ENCODE measurements around the gene BHLHE23.

Gene BHLHE23

DNA sequence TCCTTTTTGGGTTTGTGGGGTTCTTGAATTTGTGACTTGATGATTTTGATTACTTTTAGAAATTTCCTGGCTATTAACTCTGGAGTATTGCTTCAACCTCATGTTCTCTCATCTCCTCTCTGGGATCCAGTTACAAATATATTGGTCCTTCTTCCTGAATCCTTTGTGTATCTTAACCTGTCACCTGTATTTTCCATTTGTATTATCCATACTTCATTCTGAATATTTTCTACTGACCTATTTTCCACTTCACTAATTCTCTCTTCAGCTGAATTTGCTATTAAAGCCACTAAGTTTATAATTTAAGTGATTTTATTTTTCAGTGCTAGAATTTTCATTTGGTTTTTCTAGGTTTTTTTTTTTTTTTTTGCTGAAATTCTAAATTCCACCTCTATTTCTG, 6.4 kb upstream of the BHLHE23 start:
- Histone ChIP-seq H3K27ac (ENCODE audit: insufficient read depth in 1 of 2, low read depth in 1 of 2, low read length in 2 of 2, poor library complexity in 1 of 2, severe bottlenecking in 2 of 2) (no peak overlapping the region), H3K9me3 (ENCODE audit: control extremely low read depth in 1 of 5, control insufficient read depth in 4 of 5, insufficient read depth in 2 of 5, low read depth in 1 of 5, low read length in 4 of 5) (peaks cover 11 to 22% (median 17%) of the 10 kb centered on the region in 5 experiments)

DNA sequence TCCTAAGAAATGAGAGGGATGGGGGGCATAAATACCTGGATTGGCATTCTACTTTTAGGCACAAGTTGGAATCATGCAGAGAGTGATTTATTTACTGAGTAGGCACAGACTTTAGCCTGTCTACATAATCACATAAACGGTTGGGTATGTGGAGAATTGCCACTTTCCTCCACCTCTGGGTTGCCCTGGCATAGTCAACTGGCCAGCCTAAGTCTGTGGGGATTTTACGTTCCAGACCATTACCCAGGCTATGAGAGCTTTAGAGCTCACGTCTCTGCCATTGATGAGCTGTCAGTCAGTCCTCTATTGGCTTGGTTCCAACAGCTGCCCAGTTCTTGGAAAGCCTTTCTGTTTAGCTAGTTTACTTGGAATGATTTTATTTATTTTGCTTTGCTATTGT, 5.0 kb upstream of the BHLHE23 start:
- ChIA-PET POLR2A (no interaction called here), CTCF (interaction anchor here (0.9 to 1.3 kb wide), 4 partner anchors 11 to 127 kb away, joined by 3 to 4 read pairs (median 3); no protein-coding TSS in a partner anchor)
- no peak overlapping the region for H3K27ac ChIP-seq (ENCODE audit: insufficient read depth in 1 of 2, low read depth in 1 of 2, low read length in 2 of 2, poor library complexity in 1 of 2, severe bottlenecking in 2 of 2)
- peaks cover 0 to 40% (median 29%) of the 10 kb centered on the region in 4 experiments for H3K4me1 ChIP-seq (ENCODE audit: control extremely low read depth in 1 of 4, control insufficient read depth in 4 of 4, insufficient read depth in 4 of 4, low read length in 3 of 4)
- no peak overlapping the region for H3K4me3 ChIP-seq (ENCODE audit: control insufficient read depth in 1 of 7, extremely low read depth in 1 of 7, insufficient read depth in 4 of 7, low read depth in 2 of 7, low read length in 6 of 7)
- 81% methylated on average over 3 of the region's 3 CpGs for WGBS (ENCODE audit: insufficient coverage)
- H3K36me3 ChIP-seq (ENCODE audit: control insufficient read depth in 4 of 4, insufficient read depth in 4 of 4, low read length in 3 of 4) = peaks cover 0 to 3% (median 0%) of the 10 kb centered on the region in 4 experiments
- peaks cover 11 to 22% (median 17%) of the 10 kb centered on the region in 5 experiments for H3K9me3 ChIP-seq (ENCODE audit: control extremely low read depth in 1 of 5, control insufficient read depth in 4 of 5, insufficient read depth in 2 of 5, low read depth in 1 of 5, low read length in 4 of 5)
- no peak for DNase-seq
- H3K27me3 ChIP-seq (replicated peaks in 2 of 5; ENCODE audit: control insufficient read depth in 4 of 5, insufficient read depth in 5 of 5, low read length in 4 of 5) = peaks cover 11 to 94% (median 46%) of the 10 kb centered on the region in 5 experiments

More for the DNA sequence above, 6.4 kb upstream of the BHLHE23 start:
- peaks cover 0 to 26% (median 22%) of the 10 kb centered on the region in 4 experiments for H3K4me1 ChIP-seq (ENCODE audit: control extremely low read depth in 1 of 4, control insufficient read depth in 4 of 4, insufficient read depth in 4 of 4, low read length in 3 of 4)
- no peak for DNase-seq
- H3K36me3 ChIP-seq (ENCODE audit: control insufficient read depth in 4 of 4, insufficient read depth in 4 of 4, low read length in 3 of 4) = peaks cover 0 to 3% (median 0%) of the 10 kb centered on the region in 4 experiments
- no peak overlapping the region for H3K4me3 ChIP-seq (ENCODE audit: control insufficient read depth in 1 of 7, extremely low read depth in 1 of 7, insufficient read depth in 4 of 7, low read depth in 2 of 7, low read length in 6 of 7)
- H3K27me3 ChIP-seq (replicated peaks in 2 of 5; ENCODE audit: control insufficient read depth in 4 of 5, insufficient read depth in 5 of 5, low read length in 4 of 5) = peaks cover 11 to 94% (median 39%) of the 10 kb centered on the region in 5 experiments
- POLR2A ChIA-PET = no interaction called here
- CTCF ChIA-PET = no interaction called here

DNA sequence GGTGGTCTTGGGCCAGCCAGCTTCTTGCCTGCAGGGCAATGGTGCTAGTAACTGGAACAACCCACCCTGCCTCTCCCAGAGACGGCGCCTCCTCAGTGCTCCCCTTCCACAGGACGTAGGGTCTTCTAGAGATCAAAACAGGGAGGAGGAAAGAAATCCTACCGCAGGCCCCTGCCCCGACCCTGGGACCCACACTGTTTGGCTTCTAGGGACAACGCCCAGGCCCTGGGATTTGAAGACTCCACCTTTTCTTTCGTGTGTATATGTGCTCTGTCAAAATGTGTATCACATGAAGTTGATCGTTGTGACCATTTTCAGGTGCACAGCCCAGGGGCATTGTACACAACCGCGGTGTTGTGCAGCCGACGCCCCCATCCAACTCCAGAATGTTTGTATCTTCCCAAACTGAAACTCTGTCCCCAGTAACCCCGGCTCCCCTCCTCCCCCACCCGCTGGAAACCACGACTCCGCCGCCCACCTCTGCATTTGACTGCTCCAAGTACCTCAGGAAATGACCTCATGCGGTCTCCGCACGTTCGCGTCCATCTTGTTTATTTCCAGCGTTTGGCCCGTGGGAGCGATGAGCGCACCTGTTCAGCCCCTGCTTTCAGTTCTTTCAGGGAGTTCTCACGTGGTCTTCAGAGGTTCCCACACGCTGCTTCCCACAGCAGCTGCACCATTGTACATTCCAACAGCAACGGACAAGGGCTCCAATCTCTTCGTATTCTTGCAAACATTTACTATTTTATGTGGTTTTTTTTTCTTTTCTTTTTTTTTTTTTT, 3.4 kb upstream of the BHLHE23 start:
- DNase-seq = peak in 2 of 3 donors; percentile 92 to 94
- ChIA-PET POLR2A (no interaction called here), CTCF (interaction anchor here (0.9 to 2.1 kb wide), 9 partner anchors 16 to 142 kb away, joined by 3 to 19 read pairs (median 4); no protein-coding TSS in a partner anchor)
- Histone ChIP-seq H3K36me3 (ENCODE audit: control insufficient read depth in 4 of 4, insufficient read depth in 4 of 4, low read length in 3 of 4) (peaks cover 0 to 3% (median 0%) of the 10 kb centered on the region in 4 experiments), H3K4me1 (ENCODE audit: control extremely low read depth in 1 of 4, control insufficient read depth in 4 of 4, insufficient read depth in 4 of 4, low read length in 3 of 4) (peaks cover 0 to 55% (median 36%) of the 10 kb centered on the region in 4 experiments), H3K4me3 (ENCODE audit: control insufficient read depth in 1 of 7, extremely low read depth in 1 of 7, insufficient read depth in 4 of 7, low read depth in 2 of 7, low read length in 6 of 7) (peak overlapping the region in 4 of 7 experiments; percentile 23 to 63 (median 59)), H3K27me3 (replicated peaks in 2 of 5; ENCODE audit: control insufficient read depth in 4 of 5, insufficient read depth in 5 of 5, low read length in 4 of 5) (peaks cover 11 to 94% (median 44%) of the 10 kb centered on the region in 5 experiments), H3K9me3 (ENCODE audit: control extremely low read depth in 1 of 5, control insufficient read depth in 4 of 5, insufficient read depth in 2 of 5, low read depth in 1 of 5, low read length in 4 of 5) (peaks cover 11 to 21% (median 17%) of the 10 kb centered on the region in 5 experiments), H3K27ac (ENCODE audit: insufficient read depth in 1 of 2, low read depth in 1 of 2, low read length in 2 of 2, poor library complexity in 1 of 2, severe bottlenecking in 2 of 2) (no peak overlapping the region)
- 10% methylated on average over 27 of the region's 30 CpGs for WGBS (ENCODE audit: insufficient coverage)

DNA sequence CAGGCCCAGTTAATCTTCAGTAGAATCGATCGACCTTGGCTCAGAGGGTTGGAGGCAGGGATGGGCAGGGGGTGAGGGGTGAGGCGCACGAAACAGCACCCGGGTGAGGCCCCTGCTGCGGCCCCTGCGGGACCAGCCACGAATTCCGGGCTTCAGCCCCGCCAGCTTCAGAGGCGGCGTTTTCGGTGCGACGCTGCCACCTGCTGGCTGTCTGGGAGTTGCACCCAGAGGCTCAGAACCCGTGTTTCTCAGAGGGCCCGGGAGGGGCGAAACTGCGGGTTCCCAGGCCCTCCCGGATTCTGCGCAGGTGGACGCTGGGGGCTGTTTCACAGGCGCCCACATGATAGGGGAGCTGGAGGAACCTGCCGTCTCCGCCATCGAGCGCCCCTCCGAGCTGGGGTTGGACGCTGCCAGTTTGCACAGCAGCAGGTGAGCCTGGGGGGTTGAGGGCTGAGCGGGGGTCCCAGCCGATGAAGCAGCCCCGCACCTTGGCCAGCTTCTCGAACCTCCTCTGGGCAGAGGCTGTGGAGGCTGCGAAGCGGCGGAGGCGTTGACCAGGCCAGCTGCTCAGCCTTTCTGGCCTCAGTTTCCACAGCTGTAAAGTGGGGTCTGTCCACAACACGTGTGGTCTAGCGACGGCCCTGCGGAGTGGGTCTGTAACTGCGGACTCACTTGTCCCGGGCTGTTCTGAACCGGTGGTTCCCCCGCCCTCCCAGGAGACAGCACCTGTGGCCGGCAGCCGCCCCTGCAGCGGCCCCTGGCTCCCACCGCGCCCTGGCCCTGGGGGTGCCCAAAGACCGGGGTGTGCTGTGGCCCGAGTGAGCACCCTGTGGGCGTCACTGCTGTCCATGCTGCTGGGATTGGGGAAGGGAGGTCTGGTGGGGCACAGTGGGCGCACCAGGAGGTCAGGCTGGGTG, 2.5 kb upstream of the BHLHE23 start:
- H3K9me3 ChIP-seq (ENCODE audit: control extremely low read depth in 1 of 5, control insufficient read depth in 4 of 5, insufficient read depth in 2 of 5, low read depth in 1 of 5, low read length in 4 of 5) = peaks cover 11 to 20% (median 17%) of the 10 kb centered on the region in 5 experiments
- peak; percentile 77 to 87 (median 83) for DNase-seq
- peak overlapping the region in 3 of 7 experiments; percentile 40 to 60 (median 45) for H3K4me3 ChIP-seq (ENCODE audit: control insufficient read depth in 1 of 7, extremely low read depth in 1 of 7, insufficient read depth in 4 of 7, low read depth in 2 of 7, low read length in 6 of 7)
- H3K36me3 ChIP-seq (ENCODE audit: control insufficient read depth in 4 of 4, insufficient read depth in 4 of 4, low read length in 3 of 4) = peaks cover 0 to 3% (median 0%) of the 10 kb centered on the region in 4 experiments
- ChIA-PET POLR2A (interaction anchor here (1.1 to 1.4 kb wide), 2 partner anchors 29 to 39 kb away, joined by 3 to 8 read pairs; no protein-coding TSS in a partner anchor), CTCF (interaction anchor here (0.9 to 2.1 kb wide), 16 partner anchors 10 to 167 kb away, joined by 3 to 19 read pairs (median 4); no protein-coding TSS in a partner anchor)
- WGBS (ENCODE audit: insufficient coverage) = 9% methylated on average over 52 of the region's 54 CpGs
- no peak overlapping the region for H3K27ac ChIP-seq (ENCODE audit: insufficient read depth in 1 of 2, low read depth in 1 of 2, low read length in 2 of 2, poor library complexity in 1 of 2, severe bottlenecking in 2 of 2)
- H3K4me1 ChIP-seq (ENCODE audit: control extremely low read depth in 1 of 4, control insufficient read depth in 4 of 4, insufficient read depth in 4 of 4, low read length in 3 of 4) = peaks cover 0 to 62% (median 43%) of the 10 kb centered on the region in 4 experiments
- peaks cover 11 to 94% (median 46%) of the 10 kb centered on the region in 5 experiments for H3K27me3 ChIP-seq (replicated peaks in 2 of 5; ENCODE audit: control insufficient read depth in 4 of 5, insufficient read depth in 5 of 5, low read length in 4 of 5)

DNA sequence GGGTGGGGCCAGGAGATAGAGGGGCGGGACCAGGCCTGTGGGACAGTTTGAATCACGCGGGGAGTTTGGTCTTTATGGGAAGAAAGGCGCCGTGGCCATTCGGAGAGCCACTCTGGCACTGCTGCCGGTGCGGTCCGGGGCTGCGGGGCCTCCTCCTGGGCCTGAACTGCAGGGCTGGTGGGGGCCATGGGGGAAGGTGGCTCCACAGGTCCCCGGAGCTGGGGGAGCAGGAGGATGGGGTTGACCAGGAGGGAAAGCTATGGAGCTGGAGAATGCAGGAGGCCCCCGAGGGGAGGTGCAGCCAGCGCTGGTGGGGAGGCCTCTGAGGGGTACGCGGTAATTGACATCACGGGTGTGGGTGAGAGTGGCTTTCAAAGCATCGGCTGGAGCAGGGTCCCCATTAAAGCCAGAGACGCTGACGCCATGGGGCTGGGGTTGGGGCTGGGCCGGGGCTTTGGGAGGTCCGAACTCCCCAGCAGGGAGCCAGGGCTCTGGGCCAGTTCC, 1.8 kb upstream of the BHLHE23 start:
- 4% methylated on average over 18 of the region's 21 CpGs for WGBS (ENCODE audit: insufficient coverage)
- POLR2A ChIA-PET = interaction anchor here (1.1 to 1.4 kb wide), 2 partner anchors 29 to 39 kb away, joined by 3 to 8 read pairs; no protein-coding TSS in a partner anchor
- peaks cover 7 to 94% (median 44%) of the 10 kb centered on the region in 5 experiments for H3K27me3 ChIP-seq (replicated peaks in 2 of 5; ENCODE audit: control insufficient read depth in 4 of 5, insufficient read depth in 5 of 5, low read length in 4 of 5)
- no peak for DNase-seq
- CTCF ChIA-PET = interaction anchor here (0.7 to 2.1 kb wide), 17 partner anchors 9 to 167 kb away, joined by 3 to 19 read pairs (median 4); no protein-coding TSS in a partner anchor
- no peak overlapping the region for H3K27ac ChIP-seq (ENCODE audit: insufficient read depth in 1 of 2, low read depth in 1 of 2, low read length in 2 of 2, poor library complexity in 1 of 2, severe bottlenecking in 2 of 2)
- peak overlapping the region in 2 of 7 experiments; percentile 28 to 40 for H3K4me3 ChIP-seq (ENCODE audit: control insufficient read depth in 1 of 7, extremely low read depth in 1 of 7, insufficient read depth in 4 of 7, low read depth in 2 of 7, low read length in 6 of 7)
- H3K9me3 ChIP-seq (ENCODE audit: control extremely low read depth in 1 of 5, control insufficient read depth in 4 of 5, insufficient read depth in 2 of 5, low read depth in 1 of 5, low read length in 4 of 5) = peaks cover 9 to 13% (median 11%) of the 10 kb centered on the region in 5 experiments
- peaks cover 0 to 3% (median 0%) of the 10 kb centered on the region in 4 experiments for H3K36me3 ChIP-seq (ENCODE audit: control insufficient read depth in 4 of 4, insufficient read depth in 4 of 4, low read length in 3 of 4)
- H3K4me1 ChIP-seq (ENCODE audit: control extremely low read depth in 1 of 4, control insufficient read depth in 4 of 4, insufficient read depth in 4 of 4, low read length in 3 of 4) = peaks cover 0 to 62% (median 43%) of the 10 kb centered on the region in 4 experiments
